ENCODE data around the gene IFNL4.
"Not testable (repeated sequence)": the region's sequence is repeated elsewhere in the genome, so short reads cannot be mapped to it uniquely, and the experiment has no call there.

The IFNL4 gene

DNA sequence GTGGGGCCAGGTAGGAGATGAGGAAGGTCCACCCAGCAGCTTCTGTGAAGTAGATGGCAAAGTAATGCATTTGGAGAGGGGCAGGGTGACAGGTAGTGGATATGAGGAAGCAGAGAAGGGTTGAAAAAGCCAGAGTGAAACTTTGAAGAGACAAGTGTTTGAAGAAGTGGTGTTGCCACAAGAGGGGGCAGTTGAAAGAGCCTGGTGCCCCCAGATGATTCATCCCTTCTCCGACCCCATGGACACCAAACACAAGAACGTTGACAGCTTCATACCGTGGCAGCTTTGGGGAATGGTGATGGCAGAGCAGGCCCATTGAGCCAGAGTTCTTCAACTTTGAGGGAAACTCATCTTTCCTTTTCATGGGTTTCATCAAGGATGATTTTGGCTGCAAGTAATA lies 23.7 kb downstream of the IFNL4 start:
- peaks cover 15% of the 10 kb centered on the region for H3K27me3 ChIP-seq (ENCODE audit: control insufficient read depth, insufficient read depth, low read length, poor library complexity, severe bottlenecking)
- WGBS, 2 experiments, result 28 to 29% methylated on average over 3 of the region's 3 CpGs
- H3K27ac ChIP-seq (ENCODE audit: insufficient read depth, low read depth, low read length, poor library complexity, severe bottlenecking), result no peak overlapping the region
- no peaks in the 10 kb centered on the region for H3K4me1 ChIP-seq (ENCODE audit: control insufficient read depth, insufficient read depth, low read length)
- no peak overlapping the region for H3K4me3 ChIP-seq (ENCODE audit: insufficient read depth, low read depth, low read length)
- H3K9me3 ChIP-seq (ENCODE audit: control insufficient read depth, low read length), result no peaks in the 10 kb centered on the region
- no peaks in the 10 kb centered on the region for H3K36me3 ChIP-seq (ENCODE audit: control insufficient read depth, insufficient read depth, low read length)

GRCh38 chr19:39223703-39224279 lies 24.9 kb downstream of the IFNL4 start:
- Histone ChIP-seq H3K9me3 (ENCODE audit: control insufficient read depth, low read length) (no peaks in the 10 kb centered on the region), H3K27me3 (ENCODE audit: control insufficient read depth, insufficient read depth, low read length, poor library complexity, severe bottlenecking) (peaks cover 18% of the 10 kb centered on the region), H3K27ac (ENCODE audit: insufficient read depth, low read depth, low read length, poor library complexity, severe bottlenecking) (no peak overlapping the region), H3K4me3 (ENCODE audit: insufficient read depth, low read depth, low read length) (no peak overlapping the region), H3K36me3 (ENCODE audit: control insufficient read depth, insufficient read depth, low read length) (no peaks in the 10 kb centered on the region), H3K4me1 (ENCODE audit: control insufficient read depth, insufficient read depth, low read length) (no peaks in the 10 kb centered on the region)
- 19 to 26% methylated on average over 4 of the region's 4 CpGs for WGBS, 2 experiments

DNA sequence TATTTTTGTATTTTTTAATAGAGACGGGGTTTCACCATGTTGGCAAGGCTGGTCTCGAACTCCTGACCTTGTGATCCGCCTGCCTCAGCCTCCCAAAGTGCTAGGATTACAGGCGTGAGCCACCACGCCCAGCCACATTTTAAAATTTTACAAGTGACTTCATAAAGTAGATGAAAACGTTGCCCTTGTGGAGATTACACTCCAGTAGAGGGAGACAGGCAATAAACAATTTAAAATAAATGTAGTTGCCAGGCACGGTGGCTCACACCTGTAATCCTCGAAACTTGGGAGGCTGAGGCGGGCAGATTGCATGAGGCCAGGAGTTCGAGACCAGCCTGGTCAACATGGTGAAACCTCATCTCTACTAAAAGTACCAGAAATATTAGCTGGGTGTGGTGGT lies 29.5 kb downstream of the IFNL4 start:
- H3K4me1 ChIP-seq (ENCODE audit: control insufficient read depth, insufficient read depth, low read length); H3K9me3 ChIP-seq (ENCODE audit: control insufficient read depth, low read length); H3K4me3 ChIP-seq (ENCODE audit: insufficient read depth, low read depth, low read length); H3K27ac ChIP-seq (ENCODE audit: insufficient read depth, low read depth, low read length, poor library complexity, severe bottlenecking); H3K27me3 ChIP-seq (ENCODE audit: control insufficient read depth, insufficient read depth, low read length, poor library complexity, severe bottlenecking); H3K36me3 ChIP-seq (ENCODE audit: control insufficient read depth, insufficient read depth, low read length): not testable (repeated sequence)
- WGBS, 2 experiments, result 78 to 79% methylated on average over 10 of the region's 10 CpGs

GRCh38 chr19:39218230-39219007 lies 30.2 kb downstream of the IFNL4 start:
- Histone ChIP-seq H3K4me1 (ENCODE audit: control insufficient read depth, insufficient read depth, low read length) (no peaks in the 10 kb centered on the region), H3K36me3 (ENCODE audit: control insufficient read depth, insufficient read depth, low read length) (no peaks in the 10 kb centered on the region), H3K27me3 (ENCODE audit: control insufficient read depth, insufficient read depth, low read length, poor library complexity, severe bottlenecking) (peaks cover 6% of the 10 kb centered on the region), H3K9me3 (ENCODE audit: control insufficient read depth, low read length) (no peaks in the 10 kb centered on the region), H3K27ac (ENCODE audit: insufficient read depth, low read depth, low read length, poor library complexity, severe bottlenecking) (no peak overlapping the region), H3K4me3 (ENCODE audit: insufficient read depth, low read depth, low read length) (no peak overlapping the region)
- WGBS, 2 experiments, result 86 to 87% methylated on average over 15 of the region's 15 CpGs

DNA sequence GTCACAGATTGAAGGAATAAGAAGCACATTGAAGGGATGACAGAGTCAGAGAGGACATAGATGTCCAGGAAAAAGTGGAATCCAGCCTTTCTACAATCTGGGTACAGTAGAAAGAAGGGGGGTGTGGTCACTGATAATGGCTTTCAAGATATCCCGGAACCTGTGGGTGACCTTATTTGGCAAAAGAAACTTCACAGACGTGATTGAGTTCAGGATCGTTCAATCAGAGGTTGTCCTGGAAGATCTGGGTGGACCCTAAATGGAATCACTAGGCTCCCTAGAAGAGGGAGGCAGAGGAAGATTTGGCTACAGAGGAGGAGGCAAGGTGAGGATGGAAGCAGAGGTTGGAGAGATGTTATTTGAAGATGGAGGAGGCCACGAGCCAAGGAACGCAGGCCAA lies 31.6 kb downstream of the IFNL4 start:
- WGBS, 2 experiments, result 80% methylated on average over 5 of the region's 5 CpGs
- Histone ChIP-seq H3K4me3 (ENCODE audit: insufficient read depth, low read depth, low read length) (no peak overlapping the region), H3K27me3 (ENCODE audit: control insufficient read depth, insufficient read depth, low read length, poor library complexity, severe bottlenecking) (peaks cover 6% of the 10 kb centered on the region), H3K27ac (ENCODE audit: insufficient read depth, low read depth, low read length, poor library complexity, severe bottlenecking) (no peak overlapping the region), H3K4me1 (ENCODE audit: control insufficient read depth, insufficient read depth, low read length) (no peaks in the 10 kb centered on the region), H3K9me3 (ENCODE audit: control insufficient read depth, low read length) (no peaks in the 10 kb centered on the region), H3K36me3 (ENCODE audit: control insufficient read depth, insufficient read depth, low read length) (no peaks in the 10 kb centered on the region)

- 80 to 94% methylated on average over 3 of the region's 3 CpGs for WGBS, 2 experiments
- not testable (repeated sequence) for H3K4me3 ChIP-seq (ENCODE audit: insufficient read depth, low read depth, low read length); H3K27ac ChIP-seq (ENCODE audit: insufficient read depth, low read depth, low read length, poor library complexity, severe bottlenecking); H3K4me1 ChIP-seq (ENCODE audit: control insufficient read depth, insufficient read depth, low read length); H3K9me3 ChIP-seq (ENCODE audit: control insufficient read depth, low read length); H3K27me3 ChIP-seq (ENCODE audit: control insufficient read depth, insufficient read depth, low read length, poor library complexity, severe bottlenecking); H3K36me3 ChIP-seq (ENCODE audit: control insufficient read depth, insufficient read depth, low read length)
Measured at GRCh38 chr19:39215323-39215722, 33.3 kb downstream of the IFNL4 start.

DNA sequence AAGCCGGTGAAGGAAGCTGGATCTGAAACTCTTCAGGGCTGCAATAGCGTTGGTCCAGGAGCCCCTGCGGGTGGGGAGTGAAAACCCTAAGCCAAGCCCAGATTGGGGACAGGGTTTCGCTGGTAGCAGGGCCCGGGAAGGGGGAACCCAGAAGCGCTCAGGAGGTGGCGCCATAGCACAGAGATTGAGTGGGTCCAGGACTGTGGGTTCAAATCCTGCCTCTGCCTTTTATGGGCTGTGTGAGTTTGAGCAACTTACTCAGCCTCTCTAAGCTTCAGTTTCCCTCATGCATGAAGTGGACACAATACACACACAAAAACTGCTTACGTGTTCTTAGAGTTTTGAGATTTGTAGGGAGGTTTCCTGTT lies 36.3 kb downstream of the IFNL4 start:
- Histone ChIP-seq H3K27me3 (ENCODE audit: control insufficient read depth, insufficient read depth, low read length, poor library complexity, severe bottlenecking) (peaks cover 3% of the 10 kb centered on the region), H3K4me1 (ENCODE audit: control insufficient read depth, insufficient read depth, low read length) (no peaks in the 10 kb centered on the region), H3K4me3 (ENCODE audit: insufficient read depth, low read depth, low read length) (no peak overlapping the region), H3K9me3 (ENCODE audit: control insufficient read depth, low read length) (no peaks in the 10 kb centered on the region), H3K27ac (ENCODE audit: insufficient read depth, low read depth, low read length, poor library complexity, severe bottlenecking) (no peak overlapping the region), H3K36me3 (ENCODE audit: control insufficient read depth, insufficient read depth, low read length) (no peaks in the 10 kb centered on the region)
- 13 to 25% methylated on average over 7 to 8 of the region's 8 CpGs for WGBS, 2 experiments

GRCh38 chr19:39211731-39212374 lies 36.8 kb downstream of the IFNL4 start:
- H3K27ac ChIP-seq (ENCODE audit: insufficient read depth, low read depth, low read length, poor library complexity, severe bottlenecking), result no peak overlapping the region
- H3K4me3 ChIP-seq (ENCODE audit: insufficient read depth, low read depth, low read length), result no peak overlapping the region
- H3K9me3 ChIP-seq (ENCODE audit: control insufficient read depth, low read length), result no peaks in the 10 kb centered on the region
- H3K4me1 ChIP-seq (ENCODE audit: control insufficient read depth, insufficient read depth, low read length), result no peaks in the 10 kb centered on the region
- no peaks in the 10 kb centered on the region for H3K36me3 ChIP-seq (ENCODE audit: control insufficient read depth, insufficient read depth, low read length)
- 82 to 84% methylated on average over 13 of the region's 13 CpGs for WGBS, 2 experiments
- peaks cover 3% of the 10 kb centered on the region for H3K27me3 ChIP-seq (ENCODE audit: control insufficient read depth, insufficient read depth, low read length, poor library complexity, severe bottlenecking)

DNA sequence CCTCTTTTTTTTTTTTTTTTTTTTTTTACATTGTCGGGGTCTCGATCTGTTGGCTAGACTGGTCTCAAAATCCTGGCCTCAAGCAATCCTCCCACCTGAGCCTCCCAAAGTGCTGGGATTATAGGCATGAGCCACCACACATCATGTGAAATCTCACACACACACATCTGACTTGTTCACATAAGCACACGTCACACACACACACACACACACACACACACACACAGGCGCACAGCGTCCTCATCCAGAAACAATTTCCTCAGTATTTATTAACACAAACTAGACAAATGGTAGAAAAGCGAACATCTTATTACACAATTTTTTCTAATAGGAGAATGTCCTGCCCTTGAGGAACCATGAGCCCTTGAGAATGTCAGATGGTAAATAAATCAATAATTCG lies 39.5 kb downstream of the IFNL4 start:
- WGBS, 2 experiments, result 87 to 89% methylated on average over 7 of the region's 7 CpGs
- no peaks in the 10 kb centered on the region for H3K36me3 ChIP-seq (ENCODE audit: control insufficient read depth, insufficient read depth, low read length)
- no peak overlapping the region for H3K4me3 ChIP-seq (ENCODE audit: insufficient read depth, low read depth, low read length)
- no peak overlapping the region for H3K27ac ChIP-seq (ENCODE audit: insufficient read depth, low read depth, low read length, poor library complexity, severe bottlenecking)
- H3K9me3 ChIP-seq (ENCODE audit: control insufficient read depth, low read length), result no peaks in the 10 kb centered on the region
- peaks cover 21% of the 10 kb centered on the region for H3K27me3 ChIP-seq (ENCODE audit: control insufficient read depth, insufficient read depth, low read length, poor library complexity, severe bottlenecking)
- H3K4me1 ChIP-seq (ENCODE audit: control insufficient read depth, insufficient read depth, low read length), result no peaks in the 10 kb centered on the region

DNA sequence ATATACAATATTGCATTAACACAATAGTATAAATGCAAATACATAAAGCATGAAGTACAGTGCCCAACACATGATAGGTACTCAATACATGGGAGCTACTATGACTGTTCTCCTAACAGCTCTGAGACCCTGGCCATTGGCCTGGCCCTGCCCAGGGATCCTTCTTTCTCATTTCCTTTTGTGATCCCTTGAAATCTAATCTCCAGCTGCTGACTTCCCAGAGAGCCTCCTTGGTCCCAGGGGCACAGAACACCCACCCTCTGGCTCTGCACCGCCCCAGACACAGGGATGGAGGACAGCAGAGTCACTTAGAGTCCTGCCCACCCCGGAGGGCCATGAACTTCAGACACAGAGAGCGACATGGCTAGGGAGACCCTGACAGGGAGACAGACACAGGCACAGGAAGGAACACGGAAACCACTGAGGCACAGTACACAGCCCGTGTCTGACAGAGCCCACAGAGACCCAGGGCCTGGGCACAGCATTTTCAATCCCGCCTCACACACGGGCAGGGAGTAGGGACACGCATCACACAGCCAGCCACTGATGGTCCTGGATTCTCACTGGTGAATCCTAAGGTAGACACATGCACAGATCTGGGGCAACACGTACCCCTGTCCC lies 40.4 kb downstream of the IFNL4 start:
- Histone ChIP-seq H3K36me3 (ENCODE audit: control insufficient read depth, insufficient read depth, low read length) (no peaks in the 10 kb centered on the region), H3K4me3 (ENCODE audit: insufficient read depth, low read depth, low read length) (no peak overlapping the region), H3K27me3 (ENCODE audit: control insufficient read depth, insufficient read depth, low read length, poor library complexity, severe bottlenecking) (peaks cover 30% of the 10 kb centered on the region), H3K4me1 (ENCODE audit: control insufficient read depth, insufficient read depth, low read length) (no peaks in the 10 kb centered on the region), H3K9me3 (ENCODE audit: control insufficient read depth, low read length) (no peaks in the 10 kb centered on the region), H3K27ac (ENCODE audit: insufficient read depth, low read depth, low read length, poor library complexity, severe bottlenecking) (no peak overlapping the region)
- 82 to 85% methylated on average over 9 of the region's 9 CpGs for WGBS, 2 experiments

Data from ectodermal cell (in vitro differentiated cells).